GM12873 (cell line): Measurements from ENCODE around the gene HPCAL4.

Experiments
- CTCF ChIP-seq: IDR thresholded peaks from 2 replicates; pipeline ENCODE4 v1.5.1; 2012; ENCODE audit warnings: low read depth, mild to moderate bottlenecking, moderate library complexity, low read length, control low read depth; ENCODE audit not compliant: insufficient read depth; ENCODE audit errors: missing control alignments

Gene HPCAL4

GRCh38 chr1:39717809-39718208 lies 26.6 kb upstream of the HPCAL4 start:
- TF ChIP-seq CTCF, result no peak

- no peak for TF ChIP-seq CTCF
These were observed 22.3 kb upstream of the HPCAL4 start for GRCh38 chr1:39713557-39713956.

- no peak for TF ChIP-seq CTCF
These were observed 20.7 kb upstream of the HPCAL4 start for GRCh38 chr1:39711966-39712340.

- TF ChIP-seq CTCF, result no peak
These were observed 20.1 kb upstream of the HPCAL4 start for GRCh38 chr1:39711104-39711965.

- no peak for TF ChIP-seq CTCF
These were observed 16.3 kb upstream of the HPCAL4 start for GRCh38 chr1:39707506-39707905.

GRCh38 chr1:39704757-39705156 lies 13.5 kb upstream of the HPCAL4 start:
- TF ChIP-seq CTCF, result no peak

GRCh38 chr1:39701049-39701439 lies 9.8 kb upstream of the HPCAL4 start:
- TF ChIP-seq CTCF, result no peak

GRCh38 chr1:39700348-39700747 lies 9.1 kb upstream of the HPCAL4 start:
- no peak for TF ChIP-seq CTCF
